ENCODE measurements around the gene OTP. TPM values are rescaled to one million over a fixed set of nuclear protein-coding genes. Genes with fewer than 3 reads are reported as not detected.

OTP gene
- total RNA-seq, 1 donor from 2014 or later, result not detected

- DNase-seq (ENCODE audit: low spot score), result no peak
Observed at GRCh38 chr5:77640589-77641396, 2.3 kb upstream of the OTP start.

GRCh38 chr5:77638763-77639671 lies 504 bp upstream of the OTP start:
- no peak for DNase-seq (ENCODE audit: low spot score)

- DNase-seq (ENCODE audit: low spot score), result no peak
Observed at GRCh38 chr5:77637170-77637997, 1.1 kb downstream of the OTP start.

GRCh38 chr5:77636641-77637169 lies 1.8 kb downstream of the OTP start:
- no peak for DNase-seq (ENCODE audit: low spot score)

- no peak for DNase-seq (ENCODE audit: low spot score)
Observed at GRCh38 chr5:77635917-77636640, 2.4 kb downstream of the OTP start.

- no peak for DNase-seq (ENCODE audit: low spot score)
Observed at GRCh38 chr5:77635067-77635916, 3.2 kb downstream of the OTP start.

- no peak for DNase-seq (ENCODE audit: low spot score)
Observed at GRCh38 chr5:77633709-77634108, 4.8 kb downstream of the OTP start.

- no peak for DNase-seq (ENCODE audit: low spot score)
Observed at GRCh38 chr5:77633207-77633675, 5.3 kb downstream of the OTP start.

- no peak for DNase-seq (ENCODE audit: low spot score)
Observed at GRCh38 chr5:77632526-77633206, 5.8 kb downstream of the OTP start.

- DNase-seq (ENCODE audit: low spot score), result no peak
Observed at GRCh38 chr5:77630114-77630680, 8.3 kb downstream of the OTP start.

GRCh38 chr5:77629509-77630113 lies 8.9 kb downstream of the OTP start:
- DNase-seq (ENCODE audit: low spot score), result no peak

- DNase-seq (ENCODE audit: low spot score), result no peak
Observed at GRCh38 chr5:77628840-77629508, 9.5 kb downstream of the OTP start.

- no peak for DNase-seq (ENCODE audit: low spot score)
Observed at GRCh38 chr5:77627869-77628674, 10.4 kb downstream of the OTP start.

- DNase-seq (ENCODE audit: low spot score), result no peak
Observed at GRCh38 chr5:77623203-77623740, 15.2 kb downstream of the OTP start.

GRCh38 chr5:77621440-77621839 lies 17.1 kb downstream of the OTP start:
- no peak for DNase-seq (ENCODE audit: low spot score)

GRCh38 chr5:77620405-77620804 lies 18.1 kb downstream of the OTP start:
- no peak for DNase-seq (ENCODE audit: low spot score)

GRCh38 chr5:77616920-77617319 lies 21.6 kb downstream of the OTP start:
- DNase-seq (ENCODE audit: low spot score), result no peak
